ENCODE measurements around the gene CLEC3B.

Gene CLEC3B

DNA sequence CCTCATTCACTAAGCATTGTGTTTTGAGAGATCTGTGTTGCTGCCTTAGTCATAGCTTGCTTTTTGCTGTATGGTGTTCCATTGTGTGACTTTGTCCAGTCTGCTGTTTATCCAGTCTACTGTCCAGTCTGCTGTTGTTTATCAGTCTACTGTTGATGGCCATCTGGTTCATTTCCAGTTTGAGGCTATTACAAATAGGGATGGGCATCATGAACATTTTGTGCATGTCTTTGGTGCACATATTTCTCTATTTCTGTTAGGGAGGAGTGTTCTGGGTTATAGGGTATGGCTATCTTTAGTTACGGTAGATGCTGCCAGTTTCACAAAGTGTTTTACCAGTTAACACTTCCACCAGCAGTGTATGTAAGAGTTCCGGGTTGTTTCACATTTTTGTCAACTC, 22.2 kb upstream of the CLEC3B start:
- no peak for DNase-seq

- DNase-seq: no peak
These were observed 19.0 kb upstream of the CLEC3B start for GRCh38 chr3:45007091-45007490.

GRCh38 chr3:45008117-45008516, 18.0 kb upstream of the CLEC3B start:
- no peak for DNase-seq

GRCh38 chr3:45009868-45010267, 16.2 kb upstream of the CLEC3B start:
- no peak for DNase-seq

DNA sequence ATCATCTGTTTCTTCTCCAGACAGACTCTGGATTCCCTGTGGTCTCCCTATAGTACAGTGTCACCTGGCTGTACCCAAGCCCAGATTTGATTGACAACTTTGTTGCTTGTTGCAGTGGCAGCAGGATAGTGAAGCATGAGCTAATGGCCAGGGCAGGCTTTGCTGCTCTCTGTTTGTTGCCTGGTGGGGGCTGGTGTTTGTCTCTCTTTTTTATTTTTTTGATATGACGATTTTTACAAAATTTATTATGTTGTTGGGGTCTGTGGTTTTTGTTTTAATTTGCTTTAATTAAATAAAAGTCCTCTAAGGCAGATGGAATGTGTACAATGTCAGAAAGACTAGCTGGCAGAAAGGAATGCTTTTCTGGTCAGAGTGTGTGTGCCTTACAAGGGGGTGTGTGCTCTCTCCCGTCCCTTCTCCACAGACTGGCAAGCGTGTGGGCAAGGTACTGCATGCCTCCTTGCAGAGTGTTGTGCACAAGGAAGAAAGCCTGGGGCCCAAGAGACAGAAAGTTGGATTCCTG, 15.2 kb upstream of the CLEC3B start:
- no peak for DNase-seq

- DNase-seq: peak; percentile 82
These were observed 14.2 kb upstream of the CLEC3B start for GRCh38 chr3:45011756-45012508.

- DNase-seq: no peak
These were observed 13.5 kb upstream of the CLEC3B start for GRCh38 chr3:45012577-45012976.

GRCh38 chr3:45016916-45017315, 9.2 kb upstream of the CLEC3B start:
- no peak for DNase-seq

GRCh38 chr3:45017821-45018220, 8.3 kb upstream of the CLEC3B start:
- DNase-seq: no peak

- no peak for DNase-seq
These were observed 5.6 kb upstream of the CLEC3B start for GRCh38 chr3:45020534-45020933.

GRCh38 chr3:45021524-45022297, 4.4 kb upstream of the CLEC3B start:
- DNase-seq: no peak

DNA sequence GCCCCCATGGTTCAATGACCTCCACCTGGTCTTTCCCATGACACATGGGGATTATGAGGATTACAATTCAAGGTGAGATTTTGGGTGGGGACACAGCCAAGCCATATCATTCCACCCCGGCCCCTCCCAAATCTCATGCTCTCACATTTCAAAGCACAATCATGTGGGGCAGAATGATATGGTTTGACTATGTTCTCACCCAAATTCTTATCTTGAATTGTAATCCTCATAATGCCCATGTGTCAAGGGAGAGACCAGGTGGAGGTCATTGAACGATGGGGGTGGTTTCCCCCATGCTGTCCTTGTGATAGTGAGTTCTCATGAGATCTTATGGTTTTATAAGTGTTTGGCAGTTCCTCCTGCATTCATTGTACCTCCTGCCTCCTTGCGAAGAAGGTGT, 2.4 kb upstream of the CLEC3B start:
- peak; percentile 40 for DNase-seq

DNA sequence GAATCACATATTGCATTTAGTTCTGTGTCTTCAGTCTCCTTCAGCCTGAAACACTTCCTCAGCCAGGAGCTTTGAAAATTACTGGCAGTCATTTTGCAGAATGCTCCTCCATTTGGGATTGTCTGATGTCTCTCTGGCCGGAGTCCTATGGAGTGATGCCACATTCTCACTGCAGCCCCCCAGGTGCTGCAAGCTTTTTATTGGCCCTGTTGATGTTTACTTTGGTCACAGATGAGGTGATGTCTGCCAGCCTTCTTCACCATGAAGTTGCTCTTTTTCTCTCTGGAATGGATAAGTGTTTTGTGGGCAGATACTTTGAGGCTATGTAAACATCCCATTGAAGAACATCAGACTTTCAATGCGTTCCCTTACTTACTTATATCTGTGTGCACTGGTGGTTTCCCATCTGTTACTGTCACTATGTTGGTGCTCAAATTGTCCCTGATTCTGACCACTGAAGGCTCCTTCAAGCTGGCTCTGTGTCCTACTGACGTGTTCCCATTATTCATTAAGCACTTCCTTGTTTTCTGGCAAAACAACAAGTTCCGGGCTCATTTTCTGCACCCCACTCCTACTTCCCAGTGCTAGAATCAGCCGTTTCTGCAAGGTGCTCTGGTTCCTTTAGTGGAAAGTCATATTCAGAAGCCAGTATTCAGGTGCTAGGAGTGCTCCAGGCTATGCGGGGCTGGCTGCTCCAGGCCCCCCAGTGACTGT, 1.4 kb upstream of the CLEC3B start:
- DNase-seq: no peak

DNA sequence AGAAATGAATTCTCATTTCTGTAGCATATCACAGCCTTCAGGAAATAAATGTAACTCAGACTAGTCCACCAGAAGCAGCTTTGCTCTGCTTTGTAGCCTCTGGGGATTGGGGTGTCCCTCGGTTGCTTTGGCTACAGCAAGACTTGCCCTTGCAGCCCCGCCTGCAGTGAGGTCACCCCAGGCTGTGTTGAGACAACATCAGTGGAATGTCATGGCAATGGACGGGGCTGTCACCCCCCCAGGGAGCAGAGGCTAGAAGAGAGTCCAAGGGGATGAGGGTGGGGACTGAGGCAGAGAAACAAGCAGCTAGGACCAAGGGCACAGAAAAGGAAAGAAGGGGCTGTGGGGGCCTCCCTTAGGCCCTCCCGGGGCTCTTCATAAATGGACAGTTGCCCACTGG, 854 bp downstream of the CLEC3B start:
- DNase-seq: no peak

DNA sequence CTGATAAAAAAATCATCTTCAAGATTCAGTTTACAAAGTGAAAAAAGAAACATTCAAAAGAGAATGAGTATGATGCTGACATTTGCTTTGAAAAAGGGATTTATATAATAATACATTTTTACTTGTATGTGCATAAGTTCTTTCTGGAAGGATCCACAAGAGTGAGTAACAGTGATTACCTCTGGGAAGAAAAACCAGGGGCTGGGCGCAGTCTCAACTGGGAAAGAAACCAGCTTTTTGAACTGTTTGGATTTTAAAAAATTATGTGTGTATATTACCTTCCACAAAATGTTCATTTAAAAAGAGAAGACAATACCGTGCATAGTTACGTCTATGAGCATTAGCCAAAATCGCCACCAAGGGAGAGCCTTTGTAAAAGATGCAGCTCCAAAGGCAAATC, 1.3 kb downstream of the CLEC3B start:
- DNase-seq: no peak

DNA sequence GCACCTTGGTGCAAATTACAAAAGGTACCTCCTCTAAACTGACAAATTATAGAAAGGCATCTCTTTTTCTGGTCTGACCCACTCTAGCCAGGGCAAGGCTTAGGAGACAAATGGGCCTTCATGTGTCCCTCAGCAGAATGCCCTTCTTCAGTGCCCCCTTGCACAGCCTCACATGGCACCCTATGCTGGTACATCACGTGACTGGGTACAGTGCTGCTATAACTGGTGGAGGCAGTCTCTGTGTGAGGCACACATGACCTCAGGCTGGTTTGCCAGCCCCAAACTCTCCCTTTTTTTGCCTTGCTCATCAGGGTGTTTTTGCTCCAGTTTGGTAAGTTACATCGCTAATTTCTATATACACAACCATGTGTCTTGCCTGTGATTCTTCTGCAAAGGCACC, 3.1 kb downstream of the CLEC3B start:
- DNase-seq: no peak

- DNase-seq: no peak
These were observed 3.6 kb downstream of the CLEC3B start for GRCh38 chr3:45029661-45030060.

- DNase-seq: no peak
These were observed 5.4 kb downstream of the CLEC3B start for GRCh38 chr3:45031531-45031930.

DNA sequence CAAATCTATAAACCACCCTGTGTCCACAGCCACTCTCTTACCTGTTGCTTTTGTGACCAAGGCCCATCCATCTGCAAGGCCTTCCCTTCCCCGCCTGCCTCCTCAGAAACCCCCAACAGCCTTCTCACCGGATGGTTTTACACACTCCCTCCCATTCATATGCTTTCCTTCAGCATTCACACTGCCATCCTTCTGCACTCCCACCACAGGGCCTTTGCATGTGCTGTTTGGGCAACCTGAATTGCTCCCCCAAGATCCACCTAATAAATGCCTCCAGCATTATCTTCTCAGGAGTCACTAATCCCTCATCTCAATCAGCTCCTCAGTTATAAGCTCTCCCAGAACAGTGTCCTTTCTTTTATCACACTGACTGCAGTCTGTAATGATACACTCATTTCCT, 6.0 kb downstream of the CLEC3B start:
- no peak for DNase-seq

- no peak for DNase-seq
These were observed 7.7 kb downstream of the CLEC3B start for GRCh38 chr3:45033791-45034190.

GRCh38 chr3:45034612-45035252, 8.6 kb downstream of the CLEC3B start:
- peak; percentile 74 for DNase-seq

GRCh38 chr3:45035441-45036301, 9.6 kb downstream of the CLEC3B start:
- peak; percentile 51 for DNase-seq
